22Rv1 (cell line): Measurements from ENCODE around the gene KRT84.

Source experiments
- CTCF ChIP-seq: fragments of 450-650 bp; IDR thresholded peaks from 2 replicates; pipeline ENCODE4 v1.5.1; 2017; ENCODE audit warnings: mild to moderate bottlenecking
- ZFX ChIP-seq: fragments of 450-650 bp; IDR thresholded peaks from 2 replicates; pipeline ENCODE4 v1.6.1; 2017; ENCODE audit warnings: antibody characterized with exemption, borderline replicate concordance

DNA sequence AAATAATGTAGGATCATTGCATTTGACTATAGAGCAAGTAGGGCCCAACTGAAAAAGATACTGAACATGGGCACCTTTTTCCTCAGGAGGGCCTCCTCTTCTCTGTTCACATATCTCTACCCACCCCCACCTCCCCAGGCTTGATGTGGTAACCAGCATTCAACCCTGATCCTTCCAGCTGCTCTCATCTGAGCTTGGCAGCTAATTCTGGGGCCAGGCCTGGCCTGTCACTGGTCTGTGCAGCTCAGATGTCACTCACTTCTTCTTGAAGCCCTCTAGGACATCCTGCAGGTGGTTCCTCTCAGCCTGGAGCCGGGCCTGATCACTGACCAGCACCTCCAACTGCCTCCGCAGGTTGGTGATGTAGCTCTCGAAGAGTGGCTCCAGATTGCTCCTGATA is 2.1 kb downstream of the KRT84 start:
- TF ChIP-seq CTCF (no peak), ZFX (no peak)
